Neuron (in vitro differentiated cells): ENCODE data around the gene F5.
A peak's percentile ranks its signal among the peaks of the same experiment; 100 is the strongest.

Experiments used
- H2AFZ ChIP-seq: one replicate; pipeline ENCODE4 v1.6.1; 2013; ENCODE audit warnings: low read depth, mild to moderate bottlenecking, inconsistent platforms, low read length, moderate library complexity
- H3K27me3 ChIP-seq: one replicate; pipeline ENCODE4 v1.6.1; 2013; ENCODE audit warnings: low read length; ENCODE audit not compliant: insufficient read depth
- H3K36me3 ChIP-seq: one replicate; pipeline ENCODE4 v1.6.1; 2013; ENCODE audit warnings: low read length; ENCODE audit not compliant: insufficient read depth
- H3K4me1 ChIP-seq: one replicate; pipeline ENCODE4 v1.6.1; 2013; ENCODE audit warnings: low read length; ENCODE audit not compliant: insufficient read depth
- H3K4me3 ChIP-seq: 2 replicates; pipeline ENCODE4 v1.5.1; 2013; ENCODE audit warnings: mild to moderate bottlenecking, low read length, moderate library complexity
- H3K9me3 ChIP-seq: one replicate; pipeline ENCODE4 v1.6.1; 2013; ENCODE audit warnings: low read length

Gene F5

DNA sequence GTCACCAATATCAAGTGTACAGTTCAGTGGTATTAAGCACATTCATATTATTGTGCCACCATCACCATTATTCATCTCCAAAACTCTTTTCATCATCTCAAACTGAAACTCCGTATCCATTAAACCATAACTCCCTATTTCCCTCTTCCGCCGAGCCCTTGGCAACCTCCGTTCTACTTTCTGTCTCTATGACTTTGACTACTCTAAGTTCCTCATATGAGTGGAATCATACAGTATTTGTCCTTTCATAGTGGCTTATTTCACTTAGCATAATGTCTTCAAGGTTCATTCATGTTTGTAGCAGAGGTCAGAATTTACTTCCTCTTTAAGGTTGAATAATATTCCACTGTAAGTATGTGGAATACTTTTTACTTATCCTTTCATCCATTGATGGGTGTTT, 21.9 kb upstream of the F5 start:
- H3K9me3 ChIP-seq = no peaks in the 10 kb centered on the region
- H2AFZ ChIP-seq = no peak overlapping the region
- no peaks in the 10 kb centered on the region for H3K4me1 ChIP-seq
- H3K4me3 ChIP-seq = no peak overlapping the region
- no peaks in the 10 kb centered on the region for H3K36me3 ChIP-seq
- no peaks in the 10 kb centered on the region for H3K27me3 ChIP-seq

DNA sequence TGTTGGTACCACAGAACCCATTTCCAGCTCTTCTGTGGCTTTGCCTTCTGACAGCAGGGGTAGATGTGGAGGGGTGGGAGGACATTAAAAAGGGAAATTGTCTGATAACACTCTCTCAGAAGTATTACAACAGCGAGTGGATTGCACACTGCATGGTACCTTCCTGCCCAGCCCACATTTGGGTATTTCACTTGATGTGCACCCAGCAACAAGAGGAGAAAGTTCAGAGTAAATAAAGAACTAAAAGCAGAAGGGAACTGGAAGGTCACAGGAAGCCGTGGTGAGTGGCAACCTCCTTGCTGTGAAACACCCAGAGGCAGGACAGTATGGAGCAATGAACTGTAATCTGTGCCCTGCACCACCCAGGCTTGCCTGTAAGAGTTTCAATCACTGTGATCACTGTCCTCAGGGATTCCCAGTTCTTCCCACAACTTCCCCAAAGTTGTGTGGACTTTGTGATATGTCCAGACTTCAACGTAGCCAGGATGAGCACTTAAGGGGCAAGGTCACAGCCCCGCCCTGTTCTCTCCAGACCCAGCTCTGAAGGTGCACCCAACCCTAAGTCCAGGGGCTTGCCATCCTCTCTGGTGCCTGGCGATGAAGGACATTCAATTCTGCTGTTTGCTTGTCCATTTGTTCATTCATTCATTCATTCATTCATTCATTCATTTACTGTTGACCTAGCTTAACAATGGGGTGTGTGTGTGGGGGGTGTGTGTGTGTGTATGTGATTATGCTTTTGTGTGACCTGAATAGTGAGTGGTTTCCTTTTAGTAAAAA, 18.7 kb upstream of the F5 start:
- no peaks in the 10 kb centered on the region for H3K36me3 ChIP-seq
- no peaks in the 10 kb centered on the region for H3K27me3 ChIP-seq
- no peaks in the 10 kb centered on the region for H3K4me1 ChIP-seq
- H3K4me3 ChIP-seq = no peak overlapping the region
- no peak overlapping the region for H2AFZ ChIP-seq
- no peaks in the 10 kb centered on the region for H3K9me3 ChIP-seq

DNA sequence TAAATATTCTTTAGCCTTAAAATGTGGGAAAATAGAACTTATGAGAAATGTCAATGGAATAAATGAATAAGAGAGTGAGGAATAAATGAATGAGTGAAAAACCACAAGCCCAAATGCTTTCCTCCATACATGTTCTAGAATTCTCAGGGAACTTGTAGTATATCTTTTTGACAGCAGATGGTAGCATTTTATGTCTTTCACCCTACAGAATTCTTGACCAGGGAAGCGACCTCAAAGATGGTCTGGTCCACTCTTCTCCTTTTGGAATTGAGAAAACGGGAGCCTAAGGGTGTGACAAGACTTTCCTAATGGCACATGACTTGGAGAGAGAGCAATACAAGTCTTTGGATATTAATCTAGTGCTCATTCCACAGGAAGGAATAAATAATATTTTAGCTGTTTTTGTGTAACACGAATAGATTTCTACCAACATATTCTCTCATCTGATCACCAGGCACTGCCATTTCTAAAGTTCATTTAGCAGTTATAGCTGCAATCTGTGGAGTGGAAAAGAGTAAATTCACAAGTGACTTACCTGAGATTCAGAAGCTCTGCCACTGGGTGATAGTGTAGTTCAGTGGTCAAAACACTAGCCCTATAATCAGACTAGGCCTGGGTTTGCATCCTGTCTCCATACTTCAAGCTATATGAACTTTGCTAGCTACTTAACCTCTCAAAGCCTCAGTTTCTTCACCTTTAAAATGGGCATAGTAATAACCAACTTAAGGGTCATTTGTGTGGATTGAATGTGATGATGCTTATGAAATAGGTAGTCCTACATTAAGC, 15.0 kb upstream of the F5 start:
- H3K36me3 ChIP-seq = no peaks in the 10 kb centered on the region
- H3K9me3 ChIP-seq = no peaks in the 10 kb centered on the region
- no peaks in the 10 kb centered on the region for H3K27me3 ChIP-seq
- no peak overlapping the region for H3K4me3 ChIP-seq
- no peak overlapping the region for H2AFZ ChIP-seq
- H3K4me1 ChIP-seq = no peaks in the 10 kb centered on the region

DNA sequence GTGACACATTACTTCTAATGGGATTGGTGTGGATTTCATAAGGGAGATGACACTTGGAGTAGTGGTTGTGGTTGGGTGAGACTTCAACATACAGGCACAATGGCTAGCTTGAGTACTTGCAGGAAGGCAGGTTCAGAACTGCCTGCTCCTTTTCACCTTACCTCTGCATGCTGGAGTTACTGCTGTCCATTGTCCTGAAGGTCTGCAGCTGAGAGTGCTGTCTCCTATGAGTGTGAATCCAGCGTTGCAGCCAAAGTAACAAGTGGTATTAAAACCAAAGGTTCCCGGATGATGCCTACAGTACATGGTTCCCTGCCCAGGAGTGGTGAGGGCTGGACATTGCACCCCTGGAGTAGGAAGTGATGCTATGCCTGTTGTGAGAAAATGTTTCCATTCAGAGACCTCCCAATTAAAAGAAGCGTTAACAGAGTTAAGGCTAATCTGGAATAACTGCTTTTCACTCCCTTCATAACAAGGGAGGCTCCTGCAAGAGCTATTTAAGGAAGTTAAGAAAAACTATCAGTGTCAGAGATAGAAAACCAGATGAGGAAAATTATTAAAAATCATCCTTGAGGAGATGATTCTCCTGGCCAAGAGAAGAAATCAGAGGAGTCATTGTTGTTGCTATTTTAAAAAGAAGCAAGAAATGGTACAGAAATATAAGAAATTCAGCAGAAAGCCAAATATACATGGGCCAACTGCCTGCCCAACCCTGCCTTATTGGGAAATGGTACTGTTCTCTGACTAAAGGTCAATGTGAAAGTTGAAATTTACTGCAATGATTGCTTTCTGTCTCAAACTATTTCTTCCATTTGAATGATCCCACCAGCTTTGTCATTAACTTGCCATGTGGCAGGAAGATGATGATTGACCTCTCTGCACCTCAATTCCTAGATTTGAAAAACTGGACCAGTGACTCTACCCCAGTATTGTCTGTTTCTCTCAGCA, 9.8 kb upstream of the F5 start:
- Histone ChIP-seq H3K9me3 (no peaks in the 10 kb centered on the region), H3K4me1 (no peaks in the 10 kb centered on the region), H3K36me3 (no peaks in the 10 kb centered on the region), H2AFZ (no peak overlapping the region), H3K4me3 (no peak overlapping the region), H3K27me3 (no peaks in the 10 kb centered on the region)

DNA sequence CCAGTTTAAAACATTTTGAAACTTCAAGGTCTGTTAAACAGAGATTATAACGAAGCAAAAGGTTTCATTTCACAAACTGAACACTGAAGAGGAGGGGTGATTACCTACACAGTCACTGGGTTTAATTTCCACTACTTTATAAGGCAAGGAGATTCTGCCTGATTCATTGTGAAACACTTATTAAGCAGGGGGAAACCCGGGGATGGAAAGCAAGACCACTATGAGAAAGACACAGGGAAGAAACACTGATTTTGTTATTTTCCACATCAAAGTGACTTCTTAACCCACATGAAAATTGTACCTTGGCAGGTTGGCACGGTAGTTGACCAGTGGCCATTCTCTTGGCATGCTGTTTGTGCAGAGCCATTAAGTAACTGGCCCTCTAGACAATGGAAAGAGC, 8.1 kb upstream of the F5 start:
- Histone ChIP-seq H3K4me3 (no peak overlapping the region), H2AFZ (no peak overlapping the region), H3K9me3 (no peaks in the 10 kb centered on the region), H3K27me3 (no peaks in the 10 kb centered on the region), H3K36me3 (no peaks in the 10 kb centered on the region), H3K4me1 (no peaks in the 10 kb centered on the region)

DNA sequence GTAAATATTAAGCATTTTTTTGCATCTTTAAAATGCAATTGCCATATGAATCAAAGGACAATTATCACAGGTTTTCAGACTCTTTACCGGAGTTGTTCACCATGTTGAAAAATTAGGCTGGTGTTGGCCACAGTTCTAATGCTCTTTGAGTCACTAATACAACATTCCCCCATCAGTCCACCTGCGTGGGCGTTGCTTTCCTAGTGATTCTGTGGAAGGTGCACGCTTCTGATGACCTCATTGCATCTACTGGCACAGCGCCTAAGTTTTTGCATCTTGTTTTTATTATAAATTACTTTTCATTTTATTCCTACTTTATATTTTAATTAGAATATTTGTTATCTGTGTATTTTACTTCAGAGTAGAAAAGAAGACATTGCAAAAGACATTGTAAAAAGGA, 4.7 kb upstream of the F5 start:
- Histone ChIP-seq H3K9me3 (no peaks in the 10 kb centered on the region), H3K36me3 (no peaks in the 10 kb centered on the region), H2AFZ (no peak overlapping the region), H3K4me1 (no peaks in the 10 kb centered on the region), H3K4me3 (no peak overlapping the region), H3K27me3 (no peaks in the 10 kb centered on the region)

DNA sequence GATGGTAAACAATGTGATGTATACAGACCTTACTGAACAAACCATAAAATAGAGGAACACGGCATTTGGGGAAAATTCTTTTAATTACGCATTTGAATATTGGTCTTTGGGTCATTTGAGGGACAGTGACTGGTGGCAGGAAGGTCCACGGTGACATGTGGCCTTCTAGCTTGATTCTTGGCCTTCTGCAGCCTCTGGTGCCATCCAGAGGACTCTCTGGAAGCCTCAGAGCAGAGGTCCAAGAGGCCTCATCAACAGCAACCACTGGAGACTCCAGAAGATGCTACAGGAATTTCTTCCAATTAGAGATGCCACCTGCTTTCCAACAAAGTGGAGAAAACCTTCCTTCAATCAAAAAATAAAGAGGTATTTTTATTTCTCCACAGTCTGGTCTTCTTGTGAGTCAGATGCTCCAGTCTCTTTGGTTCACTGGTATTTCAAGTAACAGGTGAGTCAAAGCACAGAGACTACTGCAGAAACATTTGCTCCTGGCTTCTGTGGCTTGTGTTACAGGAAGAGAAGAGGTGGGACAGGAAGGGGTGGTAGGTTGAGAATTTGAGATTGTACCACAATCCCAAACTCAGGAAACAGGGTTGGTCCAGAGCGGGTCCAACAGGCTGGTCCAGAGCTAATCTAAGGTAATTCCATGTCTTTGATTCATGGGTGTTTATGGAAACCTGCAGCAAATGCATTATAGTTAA, 2.7 kb upstream of the F5 start:
- no peaks in the 10 kb centered on the region for H3K4me1 ChIP-seq
- H3K9me3 ChIP-seq = no peaks in the 10 kb centered on the region
- H3K27me3 ChIP-seq = peaks cover 2% of the 10 kb centered on the region
- no peak overlapping the region for H3K4me3 ChIP-seq
- no peaks in the 10 kb centered on the region for H3K36me3 ChIP-seq
- H2AFZ ChIP-seq = no peak overlapping the region

DNA sequence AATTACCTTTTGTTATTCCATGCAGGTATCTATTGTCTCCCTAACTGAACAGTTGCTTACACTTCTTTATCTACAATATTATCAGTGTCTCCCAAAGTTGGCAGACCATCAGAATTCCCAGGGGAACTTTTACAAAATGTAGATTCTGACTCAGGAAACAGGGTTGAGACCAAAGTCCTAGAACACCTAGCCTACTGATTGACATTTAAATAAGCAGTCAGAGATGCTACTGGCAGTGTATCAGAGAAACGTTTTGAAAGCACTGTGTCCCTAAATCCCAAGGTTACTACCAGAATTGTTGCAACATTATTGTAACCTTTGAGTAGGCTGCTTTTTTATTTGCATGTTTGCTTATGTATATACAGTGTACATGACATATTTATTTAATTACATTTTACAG, 1.8 kb upstream of the F5 start:
- Histone ChIP-seq H3K27me3 (peaks cover 3% of the 10 kb centered on the region), H3K4me1 (no peaks in the 10 kb centered on the region), H3K9me3 (no peaks in the 10 kb centered on the region), H3K4me3 (no peak overlapping the region), H2AFZ (no peak overlapping the region), H3K36me3 (no peaks in the 10 kb centered on the region)

DNA sequence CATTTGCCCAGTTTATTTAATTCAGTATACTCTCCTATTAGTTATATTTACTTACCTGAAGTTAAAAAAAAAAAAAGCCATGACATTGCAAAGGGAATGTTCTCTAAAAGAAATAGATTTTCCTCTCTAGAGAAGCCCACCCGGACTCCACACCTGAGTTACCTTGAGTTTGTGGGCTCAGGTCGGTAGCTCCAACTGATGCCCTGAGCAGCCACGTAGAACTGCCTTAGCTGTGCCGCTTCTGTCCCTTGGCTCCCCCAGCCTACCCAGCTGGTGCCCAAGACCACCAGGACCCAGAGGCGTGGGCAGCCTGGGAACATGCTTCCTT, 250 bp downstream of the F5 start:
- no peaks in the 10 kb centered on the region for H3K36me3 ChIP-seq
- no peak overlapping the region for H3K4me3 ChIP-seq
- peak overlapping the region; percentile 63 for H2AFZ ChIP-seq
- H3K9me3 ChIP-seq = no peaks in the 10 kb centered on the region
- H3K27me3 ChIP-seq = peaks cover 5% of the 10 kb centered on the region
- no peaks in the 10 kb centered on the region for H3K4me1 ChIP-seq

DNA sequence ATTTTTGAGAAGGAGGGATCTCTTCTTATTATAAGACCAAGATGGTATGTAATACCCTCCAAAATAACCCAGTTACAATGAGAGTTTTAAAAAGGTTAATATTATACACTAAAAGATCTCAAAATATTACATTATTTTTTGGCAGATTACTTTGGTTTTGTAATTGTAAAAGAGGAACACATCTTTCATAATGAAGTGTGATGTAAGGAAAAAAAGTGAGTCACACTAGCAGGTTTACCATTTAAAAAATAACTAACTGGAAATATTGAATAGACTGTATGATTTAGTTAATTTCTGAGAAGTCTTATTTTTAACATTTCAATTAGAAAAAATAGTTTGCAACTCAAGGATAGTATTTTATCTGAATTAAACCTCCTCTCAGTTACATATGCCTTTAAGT, 1.1 kb downstream of the F5 start:
- Histone ChIP-seq H3K36me3 (no peaks in the 10 kb centered on the region), H3K9me3 (no peaks in the 10 kb centered on the region), H3K4me3 (no peak overlapping the region), H3K4me1 (no peaks in the 10 kb centered on the region), H3K27me3 (peaks cover 5% of the 10 kb centered on the region), H2AFZ (no peak overlapping the region)

DNA sequence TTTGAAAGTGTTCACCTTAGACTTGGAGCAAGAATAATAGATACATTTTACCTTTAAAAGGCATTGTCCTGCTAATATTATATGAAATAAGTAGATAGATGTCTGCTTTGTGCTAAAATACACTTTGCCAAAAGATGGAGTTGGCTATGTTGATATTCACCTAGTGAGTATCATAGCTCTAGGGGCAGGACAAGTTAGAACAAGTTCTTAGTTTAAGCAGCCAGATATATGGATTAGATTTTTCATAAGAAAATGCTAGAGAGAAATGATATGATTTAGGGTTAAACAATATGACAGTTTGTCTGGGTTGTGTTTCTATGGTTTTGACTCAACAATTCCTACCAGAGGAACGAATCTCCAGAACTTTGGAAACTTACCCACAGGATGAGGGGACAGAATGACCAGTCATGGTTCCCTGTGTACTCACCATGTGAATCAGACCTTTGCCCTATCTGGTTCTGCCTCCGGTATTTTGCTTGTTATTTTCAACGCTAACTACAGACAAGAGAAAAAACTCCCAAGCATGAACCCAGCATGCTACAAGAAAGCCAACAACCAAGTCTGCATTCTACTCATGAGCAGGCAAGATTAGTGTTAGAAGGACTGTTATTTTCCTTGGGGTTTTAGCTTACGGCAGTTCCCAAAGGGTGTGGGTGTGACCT, 1.7 kb downstream of the F5 start:
- Histone ChIP-seq H2AFZ (no peak overlapping the region), H3K36me3 (no peaks in the 10 kb centered on the region), H3K27me3 (peaks cover 5% of the 10 kb centered on the region), H3K4me1 (no peaks in the 10 kb centered on the region), H3K4me3 (no peak overlapping the region), H3K9me3 (no peaks in the 10 kb centered on the region)

DNA sequence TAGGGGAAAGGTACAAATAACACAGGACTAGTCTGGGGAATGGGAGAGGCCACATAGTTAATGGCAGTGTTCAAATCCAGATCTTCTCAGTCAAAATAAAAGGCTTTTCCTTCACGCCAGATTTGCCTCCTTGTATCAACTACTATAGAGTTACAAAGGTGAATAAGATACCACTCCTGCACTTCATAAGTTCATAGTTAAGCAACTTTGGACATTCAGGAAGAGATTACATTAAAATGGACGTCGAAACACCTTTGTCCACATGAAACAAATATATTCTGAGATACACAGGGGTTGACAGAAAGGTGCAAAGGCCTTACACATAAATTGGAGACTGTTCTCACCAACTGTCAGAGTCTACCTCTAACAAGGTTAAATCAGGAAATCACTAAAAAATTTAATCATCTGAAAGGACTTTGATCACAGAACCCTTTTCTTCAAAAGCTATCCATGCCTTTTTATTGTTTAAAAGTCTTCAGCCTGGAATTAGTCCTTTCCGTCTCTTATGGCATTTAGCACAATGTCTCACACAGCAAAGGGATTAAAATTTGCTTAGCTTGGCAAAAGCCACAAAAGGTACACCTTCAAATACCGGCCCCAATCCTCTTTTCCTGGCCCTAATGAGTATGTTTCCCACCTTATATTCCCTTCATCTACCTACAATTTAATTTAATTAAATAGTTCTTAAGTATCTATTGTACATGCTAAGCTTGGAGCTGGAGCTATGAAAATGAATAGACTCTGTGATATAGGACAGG, 8.1 kb downstream of the F5 start:
- Histone ChIP-seq H3K4me1 (no peaks in the 10 kb centered on the region), H3K36me3 (no peaks in the 10 kb centered on the region), H3K9me3 (no peaks in the 10 kb centered on the region), H2AFZ (no peak overlapping the region), H3K4me3 (no peak overlapping the region), H3K27me3 (peaks cover 3% of the 10 kb centered on the region)
